CD4-positive, alpha-beta memory T cell (primary cell): ENCODE measurements around the gene FLT1. TPM values are rescaled to one million over a fixed set of nuclear protein-coding genes. Genes with fewer than 3 reads are reported as not detected.

Experiments
- CTCF ChIA-PET: fragments of 350-600 bp; sonication (Branson Sonifier 250); formaldehyde crosslinking; loops from one replicate; lab custom pipeline; 2021; ENCODE audit warnings: inconsistent platforms; ENCODE audit not compliant: partially characterized antibody; lab: Charles Lee
- POLR2A ChIA-PET: fragments of 350-600 bp; sonication (Branson Sonifier 250); formaldehyde crosslinking; loops from one replicate; lab custom pipeline; 2021; ENCODE audit not compliant: partially characterized antibody; lab: Charles Lee
- DNase-seq, 5 donors: peaks; one replicate each; pipeline versions ENCODE4 v3.0.0 to v3.0.0-alpha.2; 2020 to 2022; ENCODE audit warnings: mixed read lengths in 1 of 5
- H3K27ac ChIP-seq: one replicate; pipeline ENCODE4 v1.7.0; 2013; ENCODE audit warnings: low read depth, low read length
- H3K27me3 ChIP-seq: 2 replicates; pipeline ENCODE4 v1.7.0; 2013; ENCODE audit warnings: mild to moderate bottlenecking, low read length, moderate library complexity; ENCODE audit not compliant: insufficient read depth
- H3K36me3 ChIP-seq: 2 replicates; pipeline ENCODE4 v1.7.0; 2013; ENCODE audit warnings: mild to moderate bottlenecking, low read length, moderate library complexity; ENCODE audit not compliant: insufficient read depth
- H3K4me1 ChIP-seq: 2 replicates; pipeline ENCODE4 v1.7.0; 2013; ENCODE audit warnings: mild to moderate bottlenecking, low read length, moderate library complexity; ENCODE audit not compliant: insufficient read depth
- H3K4me3 ChIP-seq, 2 donors: one replicate each; pipeline ENCODE4 v1.7.0; 2013; ENCODE audit warnings: low read length in 2 of 2, mild to moderate bottlenecking in 1 of 2
- H3K9me3 ChIP-seq, 2 donors: one replicate each; pipeline ENCODE4 v1.7.0; 2013; ENCODE audit warnings: low read length in 2 of 2, control low read depth in 1 of 2; ENCODE audit not compliant: control insufficient read depth in 1 of 2
- H3K27ac Mint-ChIP-seq, 7 donors: one replicate each; pipeline ENCODE4 v1.8.0; 2020 to 2021; ENCODE audit warnings: mixed read lengths in 7 of 7, mild to moderate bottlenecking in 6 of 7, inconsistent platforms in 3 of 7, moderate library complexity in 3 of 7
- H3K27me3 Mint-ChIP-seq, 2 donors: one replicate each; pipeline ENCODE4 v1.8.0; 2020 to 2021; ENCODE audit warnings: mixed read lengths in 2 of 2
- H3K36me3 Mint-ChIP-seq, 2 donors: one replicate each; pipeline ENCODE4 v1.8.0; 2020 to 2021; ENCODE audit warnings: mixed read lengths in 2 of 2, inconsistent platforms in 1 of 2, mild to moderate bottlenecking in 1 of 2
- H3K4me1 Mint-ChIP-seq, 4 donors: one replicate each; pipeline ENCODE4 v1.8.0; 2020 to 2021; ENCODE audit warnings: mixed read lengths in 4 of 4, mild to moderate bottlenecking in 1 of 4
- H3K4me3 Mint-ChIP-seq, 8 donors: one replicate each; pipeline ENCODE4 v1.8.0; 2020 to 2021; ENCODE audit warnings: mixed read lengths in 8 of 8, mild to moderate bottlenecking in 7 of 8, moderate library complexity in 6 of 8, inconsistent platforms in 3 of 8
- H3K9me3 Mint-ChIP-seq, 8 donors: one replicate each; pipeline ENCODE4 v1.8.0; 2020 to 2021; ENCODE audit warnings: mixed read lengths in 8 of 8, mild to moderate bottlenecking in 5 of 8, inconsistent platforms in 3 of 8, moderate library complexity in 1 of 8
- intact Hi-C: fragments of 100-400 bp; cut with micrococcal nuclease; formaldehyde crosslinking; loops from one replicate; pipeline ENCODE4 v1.15.1; 2023
- polyA plus RNA-seq, 2 donors: library from polyadenylated mRNA; unstranded; fragments of 300-500 nt; fragmentation: Illumina TruSeq; gene quantifications; one replicate each; pipeline ENCODE4 v1.2.3, GENCODE V29; 2021
- total RNA-seq, 2 experiments: library from RNA; stranded (reverse); gene quantifications; one replicate each; pipeline ENCODE4 v1.2.3, GENCODE V29; 2021

The FLT1 gene
- total and polyA plus RNA-seq, 4 experiments from 2014 or later = 0.15 to 0.26 (median 0.25) TPM; not detected in 1

DNA sequence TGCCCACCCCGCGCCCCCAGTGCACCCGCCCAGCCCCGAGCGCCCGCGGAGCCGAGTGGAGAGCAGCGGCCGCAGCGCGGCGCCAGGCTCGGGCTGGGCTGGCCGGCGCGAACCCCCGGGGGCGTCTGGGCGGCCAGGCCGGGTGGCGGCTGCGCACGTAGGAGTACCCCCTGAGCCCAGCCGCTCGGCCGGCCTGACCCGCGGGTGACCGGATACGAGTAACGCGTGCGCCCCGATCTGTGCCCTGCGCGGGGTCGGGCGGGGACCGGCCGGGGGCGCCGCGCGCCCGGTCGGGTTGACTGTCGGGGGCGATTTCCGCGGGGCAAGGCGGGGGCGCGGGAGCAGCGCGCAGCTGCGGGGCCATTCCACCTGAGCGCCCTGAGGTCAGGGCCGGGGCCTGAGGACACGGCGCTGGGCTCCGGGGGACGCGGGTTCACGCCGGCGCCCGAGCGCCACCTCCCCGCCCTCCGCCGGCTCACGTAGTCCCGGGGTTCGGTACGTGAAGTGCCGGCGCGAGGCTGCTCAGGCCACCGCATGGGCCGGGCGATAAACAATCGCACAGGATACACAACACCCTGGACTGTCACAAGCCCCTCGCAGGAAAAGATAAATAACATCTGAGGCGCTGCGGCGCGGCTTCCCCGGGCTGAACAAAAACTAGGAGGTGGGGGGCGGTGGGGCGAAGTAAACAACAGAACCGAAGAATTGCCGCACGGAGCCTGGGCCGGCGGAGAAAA is 37.6 kb upstream of the FLT1 start:
- no peak for DNase-seq
- POLR2A ChIA-PET = no interaction called here
- peaks cover 0 to 6% (median 0%) of the 10 kb centered on the region in 4 donors for H3K4me1 Mint-ChIP-seq
- H3K9me3 Mint-ChIP-seq = no peaks in the 10 kb centered on the region
- peaks cover 27 to 41% of the 10 kb centered on the region in 2 donors for H3K27me3 Mint-ChIP-seq
- Histone ChIP-seq H3K27me3 (peaks cover 9% of the 10 kb centered on the region), H3K36me3 (no peaks in the 10 kb centered on the region), H3K27ac (no peak overlapping the region), H3K4me3 (no peak overlapping the region), H3K4me1 (peaks cover 13% of the 10 kb centered on the region), H3K9me3 (no peaks in the 10 kb centered on the region)
- intact Hi-C loops = no loop called here
- no peaks in the 10 kb centered on the region for H3K36me3 Mint-ChIP-seq
- H3K4me3 Mint-ChIP-seq = peak overlapping the region in 5 of 8 donors; percentile 32 to 43 (median 39)
- CTCF ChIA-PET = no interaction called here
- H3K27ac Mint-ChIP-seq = no peak overlapping the region

DNA sequence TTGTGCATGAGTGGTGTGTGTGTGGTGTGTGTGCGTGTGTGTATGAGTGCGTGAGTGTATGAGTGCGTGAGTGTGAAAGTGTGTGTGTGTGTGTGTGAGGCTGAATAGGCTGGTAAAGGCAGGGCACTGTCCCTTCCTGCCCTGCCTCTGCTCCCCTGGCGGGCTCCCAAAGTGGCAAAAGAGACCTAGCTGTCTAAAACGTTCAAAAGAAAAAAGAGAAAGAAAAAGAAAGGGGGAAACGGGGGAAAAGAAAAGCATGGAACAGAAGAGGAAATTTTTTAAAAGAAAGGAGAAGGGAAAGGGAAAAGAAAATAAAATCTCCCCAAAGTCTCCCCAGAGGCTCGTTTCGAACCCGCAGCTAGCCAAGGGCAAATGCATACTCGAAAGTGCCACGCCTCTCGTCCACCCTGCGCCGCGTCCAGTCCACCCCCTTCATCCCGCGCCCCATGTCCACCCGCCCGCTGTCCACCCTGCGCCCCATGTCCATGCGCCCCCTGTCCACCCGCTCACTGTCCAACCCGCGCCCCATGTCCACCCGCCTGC is 37.0 kb upstream of the FLT1 start:
- no peaks in the 10 kb centered on the region for H3K36me3 ChIP-seq
- Mint-ChIP-seq H3K27ac (no peak overlapping the region), H3K27me3 (peaks cover 30 to 40% of the 10 kb centered on the region in 2 donors), H3K4me1 (peaks cover 0 to 6% (median 0%) of the 10 kb centered on the region in 4 donors), H3K36me3 (no peaks in the 10 kb centered on the region), H3K4me3 (peak overlapping the region in 1 of 8 donors; percentile 35), H3K9me3 (no peaks in the 10 kb centered on the region)
- ChIA-PET CTCF (no interaction called here), POLR2A (no interaction called here)
- DNase-seq = no peak
- H3K4me3 ChIP-seq = no peak overlapping the region
- H3K9me3 ChIP-seq = no peaks in the 10 kb centered on the region
- H3K27me3 ChIP-seq = peaks cover 9% of the 10 kb centered on the region
- intact Hi-C loops = no loop called here
- H3K27ac ChIP-seq = no peak overlapping the region
- H3K4me1 ChIP-seq = peaks cover 13% of the 10 kb centered on the region

DNA sequence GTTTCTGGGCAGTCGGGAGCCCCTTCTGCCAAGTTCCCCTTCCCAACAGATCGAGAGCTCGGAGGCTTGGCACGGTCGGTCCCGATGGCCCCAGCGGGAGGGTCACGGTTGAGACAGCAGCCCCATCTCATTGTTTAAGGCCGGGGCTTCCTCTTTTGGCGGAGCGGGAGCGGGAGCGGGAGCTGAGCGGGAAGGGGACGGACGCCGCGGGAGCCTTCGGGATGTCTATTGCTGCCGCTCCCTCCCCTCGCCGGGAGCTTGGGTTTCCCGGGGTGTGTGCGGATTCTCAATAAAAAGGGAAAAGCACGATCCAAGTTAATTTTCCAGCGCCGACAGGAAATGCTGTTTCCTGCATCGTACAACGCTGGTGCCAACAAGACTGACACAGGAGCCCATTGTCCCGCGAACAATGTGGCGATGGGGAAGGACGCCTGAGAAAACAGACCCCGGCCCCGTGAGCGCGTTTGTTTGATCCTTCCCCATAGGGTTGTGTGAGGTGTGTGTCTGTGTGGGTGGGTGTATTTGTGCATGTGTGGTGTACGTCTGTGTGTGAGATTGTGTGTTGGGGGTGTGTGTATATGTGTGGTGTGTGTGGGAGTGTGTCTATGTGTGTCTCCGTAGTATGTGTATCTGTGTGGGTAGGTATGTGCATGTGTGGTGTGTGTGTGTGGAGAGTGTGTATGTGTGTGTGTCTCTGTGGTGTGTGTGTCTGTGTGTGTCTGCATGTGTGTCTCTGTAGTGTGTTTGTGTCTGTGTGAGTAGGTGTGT is 36.3 kb upstream of the FLT1 start:
- H3K4me1 ChIP-seq = peaks cover 13% of the 10 kb centered on the region

DNA sequence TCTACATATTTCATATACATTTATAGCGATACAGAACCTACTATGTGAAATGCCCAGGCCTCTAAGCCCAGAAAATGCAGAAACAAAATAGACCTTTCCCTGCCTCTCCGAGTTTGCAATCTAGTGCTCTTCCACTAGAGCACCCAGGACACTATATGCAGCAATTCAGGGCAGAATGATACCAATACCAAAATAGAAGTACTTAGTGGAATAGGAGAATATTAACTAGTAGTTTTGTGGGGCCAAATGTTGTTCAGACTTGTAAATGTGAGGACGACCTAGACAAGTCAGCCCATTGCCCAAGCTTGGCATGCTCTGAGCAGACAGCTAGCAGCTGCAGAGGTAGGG is 35.8 kb upstream of the FLT1 start:
- no peaks in the 10 kb centered on the region for H3K36me3 Mint-ChIP-seq
- Histone ChIP-seq H3K27ac (no peak overlapping the region), H3K4me3 (no peak overlapping the region), H3K9me3 (no peaks in the 10 kb centered on the region), H3K4me1 (peaks cover 13% of the 10 kb centered on the region), H3K36me3 (no peaks in the 10 kb centered on the region), H3K27me3 (peaks cover 9% of the 10 kb centered on the region)
- H3K4me3 Mint-ChIP-seq = no peak overlapping the region
- H3K9me3 Mint-ChIP-seq = no peaks in the 10 kb centered on the region
- H3K27ac Mint-ChIP-seq = no peak overlapping the region
- peaks cover 0 to 6% (median 0%) of the 10 kb centered on the region in 4 donors for H3K4me1 Mint-ChIP-seq
- no peak for DNase-seq
- intact Hi-C loops = no loop called here
- peaks cover 29 to 30% of the 10 kb centered on the region in 2 donors for H3K27me3 Mint-ChIP-seq
- ChIA-PET CTCF (no interaction called here), POLR2A (no interaction called here)

More for the DNA sequence above, 36.3 kb upstream of the FLT1 start:
- intact Hi-C loops = no loop called here
- no peaks in the 10 kb centered on the region for H3K9me3 Mint-ChIP-seq
- CTCF ChIA-PET = no interaction called here
- H3K36me3 Mint-ChIP-seq = no peaks in the 10 kb centered on the region
- H3K27me3 Mint-ChIP-seq = peaks cover 28 to 34% of the 10 kb centered on the region in 2 donors
- DNase-seq = no peak
- no peak overlapping the region for H3K4me3 ChIP-seq
- no peaks in the 10 kb centered on the region for H3K9me3 ChIP-seq
- H3K4me3 Mint-ChIP-seq = no peak overlapping the region
- H3K27ac ChIP-seq = no peak overlapping the region
- H3K27me3 ChIP-seq = peaks cover 9% of the 10 kb centered on the region
- no peaks in the 10 kb centered on the region for H3K36me3 ChIP-seq
- POLR2A ChIA-PET = no interaction called here
- no peak overlapping the region for H3K27ac Mint-ChIP-seq
- H3K4me1 Mint-ChIP-seq = peaks cover 0 to 6% (median 0%) of the 10 kb centered on the region in 4 donors

DNA sequence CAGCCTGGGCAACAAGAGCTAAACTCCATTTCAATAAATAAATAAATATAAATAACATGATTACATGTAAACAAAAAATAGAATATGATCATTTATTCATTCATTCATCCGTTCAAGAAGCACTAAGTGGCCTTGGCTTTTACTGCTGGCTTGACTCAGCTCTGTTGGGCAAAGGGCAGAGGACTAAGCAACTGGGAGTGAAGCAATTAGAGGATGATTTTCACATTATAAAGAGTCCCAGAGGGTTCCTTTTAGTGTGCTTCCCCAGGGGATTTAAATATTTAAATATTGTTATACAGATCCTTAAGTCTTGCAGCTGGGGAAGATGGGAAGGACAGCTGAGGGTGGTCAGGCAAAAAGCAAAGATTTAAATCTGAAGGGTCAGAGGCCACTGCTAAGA is 34.9 kb upstream of the FLT1 start:
- H3K27ac ChIP-seq = no peak overlapping the region
- H3K27me3 ChIP-seq = peaks cover 14% of the 10 kb centered on the region
- H3K36me3 ChIP-seq = no peaks in the 10 kb centered on the region
- no peak overlapping the region for H3K27ac Mint-ChIP-seq
- H3K9me3 Mint-ChIP-seq = no peaks in the 10 kb centered on the region
- ChIA-PET CTCF (no interaction called here), POLR2A (no interaction called here)
- intact Hi-C loops = no loop called here
- H3K27me3 Mint-ChIP-seq = peaks cover 29 to 30% of the 10 kb centered on the region in 2 donors
- no peaks in the 10 kb centered on the region for H3K36me3 Mint-ChIP-seq
- H3K4me3 ChIP-seq = no peak overlapping the region
- H3K9me3 ChIP-seq = no peaks in the 10 kb centered on the region
- H3K4me1 Mint-ChIP-seq = peaks cover 0 to 6% (median 0%) of the 10 kb centered on the region in 4 donors
- no peak for DNase-seq
- peaks cover 13% of the 10 kb centered on the region for H3K4me1 ChIP-seq
- no peak overlapping the region for H3K4me3 Mint-ChIP-seq

DNA sequence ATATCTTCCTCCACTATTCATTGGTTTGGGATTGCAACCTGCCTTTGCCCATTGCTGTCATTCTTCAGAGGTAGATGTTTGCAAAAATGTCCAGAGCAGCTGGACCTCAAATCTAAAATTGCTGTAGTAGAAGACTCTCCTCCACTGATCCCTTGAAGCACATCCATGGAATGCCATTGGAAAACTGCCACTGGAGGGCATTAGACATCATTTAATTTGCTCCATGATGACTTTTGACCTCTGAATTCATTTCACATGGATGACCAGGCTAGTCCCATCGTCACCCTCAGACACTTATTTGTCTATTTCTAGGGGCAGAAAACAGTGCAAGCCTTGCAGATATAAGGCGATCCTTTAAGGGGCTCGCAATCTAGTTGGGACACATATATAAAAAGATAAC is 33.9 kb upstream of the FLT1 start:
- intact Hi-C loops = no loop called here
- ChIA-PET POLR2A (no interaction called here), CTCF (no interaction called here)
- peaks cover 13% of the 10 kb centered on the region for H3K4me1 ChIP-seq
- no peaks in the 10 kb centered on the region for H3K36me3 ChIP-seq
- H3K27ac ChIP-seq = no peak overlapping the region
- Mint-ChIP-seq H3K9me3 (no peaks in the 10 kb centered on the region), H3K4me3 (no peak overlapping the region), H3K27ac (no peak overlapping the region), H3K4me1 (peaks cover 0 to 6% (median 0%) of the 10 kb centered on the region in 4 donors), H3K27me3 (peaks cover 24 to 28% of the 10 kb centered on the region in 2 donors), H3K36me3 (no peaks in the 10 kb centered on the region)
- DNase-seq = no peak
- H3K9me3 ChIP-seq = no peaks in the 10 kb centered on the region
- no peak overlapping the region for H3K4me3 ChIP-seq
- peaks cover 14% of the 10 kb centered on the region for H3K27me3 ChIP-seq

DNA sequence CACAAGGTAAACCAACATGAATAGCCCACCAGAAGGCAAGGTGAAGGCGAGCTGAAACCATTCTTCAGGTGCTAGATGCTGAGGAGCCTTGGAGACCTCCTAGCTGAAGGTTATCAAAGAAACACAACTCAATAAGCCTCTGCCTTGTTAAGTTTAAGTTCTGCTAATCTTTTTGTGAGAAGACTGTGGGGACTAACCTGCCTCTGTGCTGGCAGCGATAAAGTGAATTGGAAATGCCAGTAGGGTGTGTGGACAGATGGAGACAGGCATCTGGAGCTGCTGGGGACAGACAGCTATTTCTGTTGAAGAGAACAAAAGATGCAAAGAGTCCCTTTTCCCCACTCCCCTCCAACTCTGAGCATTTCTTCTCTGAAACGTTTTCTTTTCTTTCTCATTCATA is 33.5 kb upstream of the FLT1 start:
- Mint-ChIP-seq H3K4me1 (peaks cover 0 to 6% (median 0%) of the 10 kb centered on the region in 4 donors), H3K9me3 (no peaks in the 10 kb centered on the region), H3K27me3 (peaks cover 22 to 26% of the 10 kb centered on the region in 2 donors), H3K27ac (no peak overlapping the region), H3K36me3 (no peaks in the 10 kb centered on the region), H3K4me3 (no peak overlapping the region)
- intact Hi-C loops = no loop called here
- Histone ChIP-seq H3K27me3 (peaks cover 14% of the 10 kb centered on the region), H3K36me3 (no peaks in the 10 kb centered on the region), H3K4me1 (peaks cover 13% of the 10 kb centered on the region), H3K9me3 (no peaks in the 10 kb centered on the region), H3K27ac (no peak overlapping the region), H3K4me3 (no peak overlapping the region)
- ChIA-PET POLR2A (no interaction called here), CTCF (no interaction called here)
- DNase-seq = no peak
